HUES48 (cell line): ENCODE results near the gene FAM229A.

ENCODE experiments used
- H3K27ac ChIP-seq: one replicate; pipeline ENCODE4 v1.7.0; 2013; ENCODE audit warnings: low read depth, low read length, inconsistent platforms
- H3K27me3 ChIP-seq: 2 replicates; pipeline ENCODE4 v1.6.1; 2013; ENCODE audit warnings: mild to moderate bottlenecking, low read length; ENCODE audit not compliant: control insufficient read depth, insufficient read depth
- H3K36me3 ChIP-seq: 2 replicates; pipeline ENCODE4 v1.6.1; 2013; ENCODE audit warnings: low read length; ENCODE audit not compliant: control insufficient read depth, insufficient read depth
- H3K4me1 ChIP-seq: 2 replicates; pipeline ENCODE4 v1.6.1; 2013; ENCODE audit warnings: mild to moderate bottlenecking, low read length; ENCODE audit not compliant: control insufficient read depth, insufficient read depth
- H3K4me3 ChIP-seq: 2 replicates; pipeline ENCODE4 v1.5.1; 2013; ENCODE audit warnings: mild to moderate bottlenecking, low read depth, low read length
- H3K9ac ChIP-seq: 2 replicates; pipeline ENCODE4 v1.6.1; 2013; ENCODE audit warnings: mild to moderate bottlenecking, low read depth, low read length, moderate library complexity
- H3K9me3 ChIP-seq: 2 replicates; pipeline ENCODE4 v1.6.1; 2013; ENCODE audit warnings: low read length; ENCODE audit not compliant: control insufficient read depth, insufficient read depth

FAM229A gene

DNA sequence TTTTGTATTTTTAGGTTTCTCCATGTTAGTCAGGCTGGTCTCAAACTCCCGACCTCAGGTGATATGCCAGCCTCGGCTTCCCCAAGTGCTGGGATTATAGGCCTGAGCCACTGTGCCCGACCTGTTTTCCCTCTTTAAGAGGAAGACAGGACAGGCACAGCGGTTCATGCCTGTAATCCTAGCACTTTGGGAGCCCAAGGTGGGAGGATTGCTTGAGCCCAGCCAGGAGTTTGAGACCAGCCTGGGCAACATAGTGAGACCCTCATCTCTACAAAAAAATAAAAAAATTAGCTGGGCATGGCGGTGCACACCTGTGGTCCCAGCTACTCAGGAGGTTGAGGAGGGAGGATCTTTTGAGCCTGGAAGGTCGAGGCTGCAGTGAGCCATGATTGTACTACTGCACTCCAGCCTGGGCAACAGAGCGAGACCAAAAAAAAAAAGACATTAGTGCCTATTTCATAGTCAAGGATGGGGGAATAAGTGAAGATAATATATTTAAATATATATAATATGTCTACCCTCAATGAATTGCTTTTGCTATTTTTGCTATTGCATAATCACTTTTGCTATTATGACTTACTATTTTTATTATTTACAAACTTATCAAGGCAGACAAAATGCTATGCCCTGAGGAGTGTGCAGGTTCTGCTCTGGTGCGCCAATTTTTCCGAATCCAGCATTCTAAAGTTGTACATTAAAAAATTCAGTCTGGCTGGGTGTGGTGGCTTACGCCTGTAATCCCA lies 44.0 kb downstream of the FAM229A start:
- Histone ChIP-seq H3K36me3 (peaks cover 47% of the 10 kb centered on the region), H3K4me3 (no peak overlapping the region), H3K9me3 (no peaks in the 10 kb centered on the region), H3K27me3 (no peaks in the 10 kb centered on the region), H3K4me1 (no peaks in the 10 kb centered on the region), H3K27ac (no peak overlapping the region), H3K9ac (no peak overlapping the region)

DNA sequence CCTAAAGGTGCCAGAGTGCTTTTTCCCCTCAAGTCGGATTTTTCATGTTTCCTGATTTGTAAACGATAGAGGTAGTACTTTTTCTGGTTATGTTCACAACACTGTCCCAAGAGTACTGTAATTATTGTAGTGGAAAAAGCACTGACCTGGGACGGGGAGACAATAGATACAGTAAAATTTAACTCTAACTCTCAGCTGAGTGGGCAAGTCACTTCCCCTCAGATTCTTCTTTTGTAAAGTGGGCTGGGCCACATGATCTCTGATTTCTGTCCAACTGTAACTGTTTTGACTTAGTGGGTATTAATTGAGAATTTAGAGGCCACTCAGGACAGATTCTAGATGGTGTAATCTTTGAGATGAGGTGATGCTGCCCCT lies 45.4 kb downstream of the FAM229A start:
- Histone ChIP-seq H3K9ac (no peak overlapping the region), H3K27ac (no peak overlapping the region), H3K4me1 (no peaks in the 10 kb centered on the region), H3K27me3 (no peaks in the 10 kb centered on the region), H3K4me3 (no peak overlapping the region), H3K36me3 (peaks cover 42% of the 10 kb centered on the region), H3K9me3 (no peaks in the 10 kb centered on the region)

- Histone ChIP-seq H3K36me3 (peaks cover 13% of the 10 kb centered on the region), H3K9me3 (no peaks in the 10 kb centered on the region), H3K27ac (no peak overlapping the region), H3K9ac (no peak overlapping the region), H3K4me1 (no peaks in the 10 kb centered on the region), H3K27me3 (no peaks in the 10 kb centered on the region), H3K4me3 (no peak overlapping the region)
These were observed 50.4 kb downstream of the FAM229A start for GRCh38 chr1:32311709-32312393.
